SU-DHL-6 (cell line): ENCODE data around the gene THSD7B.

Experiments
- H2AFZ ChIP-seq: fragments of 200-600 bp; sonication (generic); 2 replicates; pipeline ENCODE4 v1.6.1; 2014; ENCODE audit warnings: low read depth, mild to moderate bottlenecking, moderate library complexity, mixed read lengths, antibody characterized with exemption, low read length; ENCODE audit not compliant: severe bottlenecking
- H3F3A ChIP-seq: fragments of 200-600 bp; shearing (Covaris generic); 2 replicates; pipeline ENCODE4 v1.6.0; 2016; ENCODE audit warnings: antibody characterized with exemption, mild to moderate bottlenecking; ENCODE audit not compliant: insufficient read depth
- H3K27ac ChIP-seq: fragments of 200-600 bp; sonication (generic); 2 replicates; pipeline ENCODE4 v1.5.1; 2016; ENCODE audit warnings: low read depth, mild to moderate bottlenecking, low read length, moderate library complexity, mixed read lengths
- H3K27me3 ChIP-seq: fragments of 200-600 bp; sonication (generic), shearing (Covaris generic); 2 replicates; pipeline ENCODE4 v1.6.0; 2014; ENCODE audit warnings: mild to moderate bottlenecking, low read length
- H3K36me3 ChIP-seq: fragments of 200-600 bp; sonication (generic); 2 replicates; pipeline ENCODE4 v1.6.1; 2014; ENCODE audit warnings: mild to moderate bottlenecking, low read length, mixed read lengths
- H3K4me2 ChIP-seq: fragments of 300-600, 200-600 bp; shearing (Covaris generic), sonication (generic); 2 replicates; pipeline ENCODE4 v1.6.0; 2014; ENCODE audit warnings: low read length, low read depth, mild to moderate bottlenecking; ENCODE audit not compliant: poor library complexity, severe bottlenecking
- H3K4me3 ChIP-seq: fragments of 200-600 bp; sonication (generic); 2 replicates; pipeline ENCODE4 v1.5.1; 2014; ENCODE audit warnings: antibody characterized with exemption, low read length, mild to moderate bottlenecking, mixed read lengths; ENCODE audit not compliant: insufficient read depth, poor library complexity, severe bottlenecking
- H3K79me2 ChIP-seq: fragments of 200-600 bp; sonication (generic); 2 replicates; pipeline ENCODE4 v1.6.1; 2014; ENCODE audit warnings: mild to moderate bottlenecking, low read length, moderate library complexity; ENCODE audit not compliant: insufficient read depth
- H3K9ac ChIP-seq: fragments of 200-600 bp; sonication (generic); 2 replicates; pipeline ENCODE4 v1.7.0; 2014; ENCODE audit warnings: mild to moderate bottlenecking, low read length
- H3K9me2 ChIP-seq: fragments of 200-600 bp; sonication (generic); replicated peaks from 2 replicates; pipeline ENCODE4 v1.6.1; 2014; ENCODE audit warnings: low read length; ENCODE audit not compliant: insufficient read depth
- H3K9me3 ChIP-seq: fragments of 200-600 bp; sonication (generic); 2 replicates; pipeline ENCODE4 v1.6.1; 2014; ENCODE audit warnings: low read length, mixed read lengths; ENCODE audit not compliant: insufficient read depth
- H4K20me1 ChIP-seq: fragments of 200-600 bp; sonication (generic); 2 replicates; pipeline ENCODE4 v1.6.1; 2014; ENCODE audit warnings: low read depth, mild to moderate bottlenecking, antibody characterized with exemption, low read length, moderate library complexity, mixed read lengths
- CTCF ChIP-seq: fragments of 200-600 bp; sonication (generic); IDR thresholded peaks from one replicate; pipeline ENCODE4 v1.5.1; 2017; ENCODE audit warnings: antibody characterized with exemption, mild to moderate bottlenecking, low read length, moderate library complexity; ENCODE audit not compliant: insufficient read depth, poor library complexity, severe bottlenecking
- EZH2phosphoT487 ChIP-seq: fragments of 200-600 bp; sonication (generic), shearing (Covaris generic); conservative IDR thresholded peaks from 2 replicates; pipeline ENCODE4 v1.6.1; 2018; ENCODE audit warnings: mild to moderate bottlenecking, antibody characterized with exemption, low read length, moderate library complexity, mixed read lengths

Gene THSD7B

DNA sequence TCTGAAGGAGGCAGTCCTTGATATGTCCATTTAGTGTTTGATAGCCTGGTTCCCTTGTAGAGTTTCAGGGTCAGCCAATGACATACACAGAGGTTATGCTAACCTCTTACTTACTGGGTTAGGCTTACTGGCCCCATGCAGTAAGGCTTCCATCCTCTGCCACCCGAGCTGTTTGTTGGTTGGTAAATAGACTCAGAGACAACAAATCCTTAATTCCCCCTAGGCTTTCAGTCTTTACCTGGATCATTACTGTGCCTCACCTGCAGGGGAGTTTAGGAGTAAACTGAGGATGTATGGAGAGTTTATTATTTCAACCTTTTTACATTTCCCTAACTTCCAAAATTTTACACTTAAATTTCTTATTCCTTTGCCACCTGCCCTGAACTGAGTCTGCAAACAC lies 746.2 kb downstream of the THSD7B start:
- Histone ChIP-seq H3K9me2 (no peaks in the 10 kb centered on the region), H3K36me3 (no peaks in the 10 kb centered on the region), H3K27ac (no peak overlapping the region), H3F3A (no peaks in the 10 kb centered on the region), H3K4me3 (no peak overlapping the region), H3K79me2 (no peaks in the 10 kb centered on the region), H3K9ac (no peak overlapping the region), H3K9me3 (no peaks in the 10 kb centered on the region), H3K4me2 (no peak overlapping the region), H3K27me3 (no peaks in the 10 kb centered on the region), H2AFZ (no peak overlapping the region), H4K20me1 (no peaks in the 10 kb centered on the region)
- TF ChIP-seq EZH2phosphoT487 (no peak), CTCF (no peak)

DNA sequence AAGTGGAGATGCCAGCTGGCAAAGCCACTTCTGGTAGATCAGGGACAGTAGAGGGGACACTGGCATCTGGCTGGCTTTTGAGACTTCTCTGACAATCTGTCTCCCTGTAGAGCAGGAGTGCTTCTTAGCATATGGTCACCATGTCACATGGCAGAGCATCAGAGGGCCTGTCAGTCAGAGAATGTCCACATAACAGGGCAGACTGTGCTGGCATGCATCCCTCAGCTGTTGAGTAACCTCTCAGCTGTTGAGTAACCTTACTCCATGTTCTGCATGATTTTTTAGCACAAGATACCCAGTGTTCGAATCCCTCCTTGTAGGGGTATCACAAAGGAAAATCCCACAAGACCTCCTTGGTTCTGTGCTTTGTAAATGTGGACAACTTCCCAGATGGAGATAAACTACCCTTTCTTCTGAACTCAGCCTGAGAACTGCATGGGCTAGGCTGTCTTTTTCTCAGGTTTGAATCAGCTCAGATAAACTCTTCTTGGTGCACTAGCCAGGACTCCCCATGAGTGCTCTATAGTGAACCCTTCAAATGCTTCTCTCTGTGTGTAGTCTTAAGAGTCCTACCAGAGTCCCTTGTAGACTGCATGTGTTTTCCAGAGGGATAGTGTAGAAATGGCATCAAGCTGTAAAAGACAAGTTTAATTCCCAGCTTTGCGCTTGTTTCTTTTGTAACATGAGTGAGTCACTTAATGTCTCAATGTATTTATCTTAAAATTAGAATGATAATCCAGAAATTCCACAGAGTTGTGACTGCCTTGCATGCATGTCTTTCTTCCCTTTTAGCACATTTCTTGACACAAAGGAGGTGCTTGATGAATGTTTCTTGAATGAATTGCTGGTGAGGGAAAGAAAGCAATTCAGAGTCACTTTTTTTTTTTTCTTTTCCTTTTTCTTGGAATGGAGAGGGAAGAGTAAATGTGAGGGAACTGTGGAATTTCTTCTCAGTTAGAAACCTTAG lies 756.6 kb downstream of the THSD7B start:
- no peaks in the 10 kb centered on the region for H3K27me3 ChIP-seq
- no peaks in the 10 kb centered on the region for H3K79me2 ChIP-seq
- TF ChIP-seq EZH2phosphoT487 (no peak), CTCF (no peak)
- no peak overlapping the region for H3K4me3 ChIP-seq
- no peaks in the 10 kb centered on the region for H3K9me2 ChIP-seq
- H4K20me1 ChIP-seq, result no peaks in the 10 kb centered on the region
- no peaks in the 10 kb centered on the region for H3F3A ChIP-seq
- no peak overlapping the region for H3K9ac ChIP-seq
- H2AFZ ChIP-seq, result no peak overlapping the region
- no peaks in the 10 kb centered on the region for H3K9me3 ChIP-seq
- H3K36me3 ChIP-seq, result no peaks in the 10 kb centered on the region
- H3K4me2 ChIP-seq, result no peak overlapping the region
- H3K27ac ChIP-seq, result no peak overlapping the region

- TF ChIP-seq EZH2phosphoT487 (no peak), CTCF (no peak)
- no peaks in the 10 kb centered on the region for H4K20me1 ChIP-seq
These were observed 757.3 kb downstream of the THSD7B start for GRCh38 chr2:137522620-137523011.

More at GRCh38 chr2:137522620-137523011, 757.3 kb downstream of the THSD7B start:
- no peak overlapping the region for H2AFZ ChIP-seq
- no peak overlapping the region for H3K9ac ChIP-seq
- H3K27ac ChIP-seq, result no peak overlapping the region
- H3K4me2 ChIP-seq, result no peak overlapping the region
- no peaks in the 10 kb centered on the region for H3F3A ChIP-seq
- no peaks in the 10 kb centered on the region for H3K27me3 ChIP-seq
- H3K4me3 ChIP-seq, result no peak overlapping the region
- no peaks in the 10 kb centered on the region for H3K79me2 ChIP-seq
- no peaks in the 10 kb centered on the region for H3K9me2 ChIP-seq
- no peaks in the 10 kb centered on the region for H3K9me3 ChIP-seq
- H3K36me3 ChIP-seq, result no peaks in the 10 kb centered on the region
